Uterus (tissue), 4 donors: ENCODE data around the gene TBC1D1. TPM values are rescaled to one million over a fixed set of nuclear protein-coding genes. Genes with fewer than 3 reads are reported as not detected.

Experiments used
- DNase-seq, 2 donors: peaks; one replicate each; pipeline ENCODE4 v3.0.0-alpha.2; 2019 to 2020
- H3K27ac ChIP-seq, 2 donors: fragments of 200-600 bp; sonication (generic); 1 replicate in 1 of 2; 2 replicates in 1 of 2; pipeline ENCODE4 v1.5.1; 2016 to 2018
- H3K27me3 ChIP-seq, 2 donors: fragments of 200-600 bp; sonication (generic); one replicate each; pipeline ENCODE4 v1.5.1; 2018 to 2019; ENCODE audit warnings: control low read depth in 1 of 2
- H3K36me3 ChIP-seq, 2 donors: fragments of 200-600 bp; sonication (generic); one replicate each; pipeline ENCODE4 v1.5.1; 2019; ENCODE audit warnings: control low read depth in 1 of 2
- H3K4me1 ChIP-seq, 2 donors: fragments of 200-600 bp; sonication (generic); one replicate each; pipeline ENCODE4 v1.5.1; 2018 to 2019; ENCODE audit warnings: control low read depth in 1 of 2
- H3K4me3 ChIP-seq, 2 donors: fragments of 200-600 bp; sonication (generic); 1 replicate in 1 of 2; 2 replicates in 1 of 2; pipeline ENCODE4 v1.5.1; 2018 to 2019; ENCODE audit warnings: mild to moderate bottlenecking in 1 of 2
- H3K9me3 ChIP-seq, 2 donors: fragments of 200-600 bp; sonication (generic); one replicate each; pipeline ENCODE4 v1.5.1; 2019; ENCODE audit warnings: control low read depth in 1 of 2
- CTCF ChIP-seq, 4 experiments: fragments of 200-600 bp in 2 of 4; fragments of 450-650 bp in 2 of 4; sonication (generic) in 2 of 4; IDR thresholded peaks; one replicate each; pipeline ENCODE4 v1.5.1; 2016 to 2019; ENCODE audit warnings: antibody characterized with exemption in 4 of 4, mild to moderate bottlenecking in 2 of 4, moderate library complexity in 1 of 4
- POLR2A ChIP-seq, 2 donors: fragments of 450-650 bp; IDR thresholded peaks; one replicate each; pipeline ENCODE4 v1.6.1; 2016; ENCODE audit warnings: antibody characterized with exemption in 2 of 2, mild to moderate bottlenecking in 1 of 2, moderate library complexity in 1 of 2
- intact Hi-C: fragments of 100-400 bp; cut with DNase I; formaldehyde crosslinking; loops from one replicate; pipeline ENCODE4 v1.15.1; 2023; ENCODE audit warnings: low total_unique reads
- total RNA-seq, 4 donors: library from RNA; depleted of rRNA in 3 of 4; stranded (reverse); fragments of >200 nt in 3 of 4; gene quantifications; one replicate each; pipeline versions ENCODE4 v1.1.0 to v1.2.4, GENCODE V29; 2014 to 2023
- donor health status: DM: yes; HTN: yes; CAD: no.

TBC1D1 gene
- total RNA-seq, 4 donors from 2014 or later, result 172 to 402 (median 236) TPM

GRCh38 chr4:38114386-38115150 lies 223.7 kb downstream of the TBC1D1 start:
- Histone ChIP-seq H3K4me1 (peaks cover 0 to 6% of the 10 kb centered on the region in 2 donors), H3K27ac (peak overlapping the region; percentile 69 to 75), H3K9me3 (no peaks in the 10 kb centered on the region), H3K36me3 (no peaks in the 10 kb centered on the region), H3K27me3 (no peaks in the 10 kb centered on the region), H3K4me3 (no peak overlapping the region)
- intact Hi-C loops, result no loop called here
- DNase-seq, result peak in 1 of 2 donors; percentile 45
- no peak for TF ChIP-seq POLR2A (IDR thresholded peaks at IDR 0.05)
- no peak for TF ChIP-seq CTCF (IDR thresholded peaks at IDR 0.05)

GRCh38 chr4:38115601-38116000 lies 224.7 kb downstream of the TBC1D1 start:
- intact Hi-C loops, result no loop called here
- Histone ChIP-seq H3K4me1 (peaks cover 0 to 13% of the 10 kb centered on the region in 2 donors), H3K36me3 (no peaks in the 10 kb centered on the region), H3K27ac (peak overlapping the region in 1 of 2 donors; percentile 75), H3K9me3 (no peaks in the 10 kb centered on the region), H3K4me3 (no peak overlapping the region), H3K27me3 (no peaks in the 10 kb centered on the region)
- DNase-seq, result no peak
- TF ChIP-seq CTCF (IDR thresholded peaks at IDR 0.05), result no peak
- no peak for TF ChIP-seq POLR2A (IDR thresholded peaks at IDR 0.05)

GRCh38 chr4:38117591-38117990 lies 226.7 kb downstream of the TBC1D1 start:
- no peaks in the 10 kb centered on the region for H3K27me3 ChIP-seq
- H3K27ac ChIP-seq, result peak overlapping the region; percentile 58 to 79
- H3K4me3 ChIP-seq, result no peak overlapping the region
- no peaks in the 10 kb centered on the region for H3K36me3 ChIP-seq
- TF ChIP-seq POLR2A (IDR thresholded peaks at IDR 0.05), result no peak
- no peak for TF ChIP-seq CTCF (IDR thresholded peaks at IDR 0.05)
- intact Hi-C loops, result no loop called here
- H3K9me3 ChIP-seq, result no peaks in the 10 kb centered on the region
- H3K4me1 ChIP-seq, result peaks cover 0 to 13% of the 10 kb centered on the region in 2 donors
- no peak for DNase-seq

- no peak overlapping the region for H3K4me3 ChIP-seq
- peaks cover 0 to 19% of the 10 kb centered on the region in 2 donors for H3K4me1 ChIP-seq
- H3K27ac ChIP-seq, result peak overlapping the region; percentile 58 to 79
- DNase-seq, result no peak
- no peaks in the 10 kb centered on the region for H3K36me3 ChIP-seq
- intact Hi-C loops, result no loop called here
- TF ChIP-seq POLR2A (IDR thresholded peaks at IDR 0.05) (no peak), CTCF (IDR thresholded peaks at IDR 0.05) (no peak)
- H3K9me3 ChIP-seq, result no peaks in the 10 kb centered on the region
- H3K27me3 ChIP-seq, result no peaks in the 10 kb centered on the region
Observed at GRCh38 chr4:38119668-38120385, 228.9 kb downstream of the TBC1D1 start.

GRCh38 chr4:38120772-38121171 lies 229.9 kb downstream of the TBC1D1 start:
- TF ChIP-seq CTCF (IDR thresholded peaks at IDR 0.05), result no peak
- no peak for TF ChIP-seq POLR2A (IDR thresholded peaks at IDR 0.05)
- Histone ChIP-seq H3K36me3 (no peaks in the 10 kb centered on the region), H3K4me1 (peaks cover 0 to 19% of the 10 kb centered on the region in 2 donors), H3K27me3 (no peaks in the 10 kb centered on the region), H3K4me3 (no peak overlapping the region), H3K9me3 (no peaks in the 10 kb centered on the region), H3K27ac (peak overlapping the region; percentile 58 to 79)
- no peak for DNase-seq
- intact Hi-C loops, result no loop called here
